ENCODE measurements around the gene PCDHGC3.

DNA sequence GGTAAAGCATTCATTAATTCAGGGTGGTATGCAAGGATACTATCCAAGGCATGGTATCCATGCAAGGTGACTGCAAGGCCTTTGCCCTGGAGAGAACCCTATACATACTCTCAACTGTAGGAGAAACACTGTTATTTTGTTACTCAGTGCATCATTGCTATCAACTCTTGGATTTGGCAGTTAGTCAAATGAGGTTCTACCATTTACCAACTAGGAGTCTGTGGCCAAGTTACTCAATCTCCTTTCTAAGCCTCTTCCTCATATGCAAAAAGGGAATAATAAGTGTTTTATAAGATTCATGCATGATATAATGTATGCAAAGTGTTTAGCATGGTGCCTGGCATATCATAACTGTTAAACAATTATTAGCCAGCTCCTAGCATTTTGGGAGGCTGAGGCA, 4.0 kb downstream of the PCDHGC3 start:
- TF ChIP-seq, protein P1, sequence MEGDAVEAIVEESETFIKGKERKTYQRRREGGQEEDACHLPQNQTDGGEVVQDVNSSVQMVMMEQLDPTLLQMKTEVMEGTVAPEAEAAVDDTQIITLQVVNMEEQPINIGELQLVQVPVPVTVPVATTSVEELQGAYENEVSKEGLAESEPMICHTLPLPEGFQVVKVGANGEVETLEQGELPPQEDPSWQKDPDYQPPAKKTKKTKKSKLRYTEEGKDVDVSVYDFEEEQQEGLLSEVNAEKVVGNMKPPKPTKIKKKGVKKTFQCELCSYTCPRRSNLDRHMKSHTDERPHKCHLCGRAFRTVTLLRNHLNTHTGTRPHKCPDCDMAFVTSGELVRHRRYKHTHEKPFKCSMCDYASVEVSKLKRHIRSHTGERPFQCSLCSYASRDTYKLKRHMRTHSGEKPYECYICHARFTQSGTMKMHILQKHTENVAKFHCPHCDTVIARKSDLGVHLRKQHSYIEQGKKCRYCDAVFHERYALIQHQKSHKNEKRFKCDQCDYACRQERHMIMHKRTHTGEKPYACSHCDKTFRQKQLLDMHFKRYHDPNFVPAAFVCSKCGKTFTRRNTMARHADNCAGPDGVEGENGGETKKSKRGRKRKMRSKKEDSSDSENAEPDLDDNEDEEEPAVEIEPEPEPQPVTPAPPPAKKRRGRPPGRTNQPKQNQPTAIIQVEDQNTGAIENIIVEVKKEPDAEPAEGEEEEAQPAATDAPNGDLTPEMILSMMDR (conservative IDR thresholded peaks at IDR 0.05; ENCODE audit: low read length), result no peak
- TF ChIP-seq EZH2phosphoT487 (IDR thresholded peaks at IDR 0.05; ENCODE audit: borderline replicate concordance, low read depth, low read length), result no peak
